ENCODE data around the gene TCF15.

DNA sequence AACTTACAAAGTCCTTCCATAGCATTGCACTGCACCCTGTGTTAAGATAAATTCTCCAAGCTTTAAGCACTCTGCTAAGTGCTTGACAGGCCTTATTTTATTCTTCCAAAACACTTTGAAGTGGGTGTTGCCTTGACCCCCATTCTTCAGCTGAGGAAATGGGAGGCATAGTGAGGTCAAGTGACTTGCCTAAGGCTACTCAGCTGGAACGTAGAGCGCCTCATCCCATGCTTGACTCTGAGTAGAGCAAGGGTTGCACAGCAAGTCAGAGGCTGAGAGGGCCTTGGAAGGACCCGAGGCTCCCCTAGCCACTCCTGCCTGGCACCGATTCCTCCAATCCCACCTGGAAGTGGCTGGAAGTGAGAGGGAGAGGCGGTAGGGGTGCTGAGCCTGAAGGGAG is 46.9 kb downstream of the TCF15 start:
- TF ChIP-seq, protein P1, sequence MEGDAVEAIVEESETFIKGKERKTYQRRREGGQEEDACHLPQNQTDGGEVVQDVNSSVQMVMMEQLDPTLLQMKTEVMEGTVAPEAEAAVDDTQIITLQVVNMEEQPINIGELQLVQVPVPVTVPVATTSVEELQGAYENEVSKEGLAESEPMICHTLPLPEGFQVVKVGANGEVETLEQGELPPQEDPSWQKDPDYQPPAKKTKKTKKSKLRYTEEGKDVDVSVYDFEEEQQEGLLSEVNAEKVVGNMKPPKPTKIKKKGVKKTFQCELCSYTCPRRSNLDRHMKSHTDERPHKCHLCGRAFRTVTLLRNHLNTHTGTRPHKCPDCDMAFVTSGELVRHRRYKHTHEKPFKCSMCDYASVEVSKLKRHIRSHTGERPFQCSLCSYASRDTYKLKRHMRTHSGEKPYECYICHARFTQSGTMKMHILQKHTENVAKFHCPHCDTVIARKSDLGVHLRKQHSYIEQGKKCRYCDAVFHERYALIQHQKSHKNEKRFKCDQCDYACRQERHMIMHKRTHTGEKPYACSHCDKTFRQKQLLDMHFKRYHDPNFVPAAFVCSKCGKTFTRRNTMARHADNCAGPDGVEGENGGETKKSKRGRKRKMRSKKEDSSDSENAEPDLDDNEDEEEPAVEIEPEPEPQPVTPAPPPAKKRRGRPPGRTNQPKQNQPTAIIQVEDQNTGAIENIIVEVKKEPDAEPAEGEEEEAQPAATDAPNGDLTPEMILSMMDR (IDR thresholded peaks at IDR 0.05), result no peak
- TF ChIP-seq POLR2A (IDR thresholded peaks at IDR 0.05), result no peak
